ENCODE data around the gene PTGES2.
A peak's percentile ranks its signal among the peaks of the same experiment; 100 is the strongest.

Gene PTGES2

GRCh38 chr9:128145951-128146351, 18.4 kb upstream of the PTGES2 start:
- H3K9me3 ChIP-seq: no peaks in the 10 kb centered on the region
- no peaks in the 10 kb centered on the region for H3K36me3 ChIP-seq
- TF ChIP-seq CTCF (IDR thresholded peaks at IDR 0.05; ENCODE audit: low read depth, low read length): no peak
- H3K4me1 ChIP-seq: no peaks in the 10 kb centered on the region
- H3K4me3 ChIP-seq (ENCODE audit: low read depth, low read length): no peak overlapping the region
- peak; percentile 5 for DNase-seq
- H3K27me3 ChIP-seq: no peaks in the 10 kb centered on the region

GRCh38 chr9:128145536-128145935, 18.0 kb upstream of the PTGES2 start:
- TF ChIP-seq CTCF (IDR thresholded peaks at IDR 0.05; ENCODE audit: low read depth, low read length): no peak
- Histone ChIP-seq H3K4me1 (no peaks in the 10 kb centered on the region), H3K36me3 (no peaks in the 10 kb centered on the region), H3K27me3 (no peaks in the 10 kb centered on the region), H3K9me3 (no peaks in the 10 kb centered on the region), H3K4me3 (ENCODE audit: low read depth, low read length) (no peak overlapping the region)
- DNase-seq: no peak

GRCh38 chr9:128144239-128145181, 17.0 kb upstream of the PTGES2 start:
- H3K27me3 ChIP-seq: no peaks in the 10 kb centered on the region
- no peak for TF ChIP-seq CTCF (IDR thresholded peaks at IDR 0.05; ENCODE audit: low read depth, low read length)
- H3K4me3 ChIP-seq (ENCODE audit: low read depth, low read length): no peak overlapping the region
- H3K9me3 ChIP-seq: no peaks in the 10 kb centered on the region
- H3K36me3 ChIP-seq: no peaks in the 10 kb centered on the region
- H3K4me1 ChIP-seq: no peaks in the 10 kb centered on the region
- DNase-seq: no peak

GRCh38 chr9:128143525-128144238, 16.2 kb upstream of the PTGES2 start:
- H3K4me3 ChIP-seq (ENCODE audit: low read depth, low read length): no peak overlapping the region
- no peaks in the 10 kb centered on the region for H3K27me3 ChIP-seq
- no peak for TF ChIP-seq CTCF (IDR thresholded peaks at IDR 0.05; ENCODE audit: low read depth, low read length)
- DNase-seq: no peak
- no peaks in the 10 kb centered on the region for H3K9me3 ChIP-seq
- no peaks in the 10 kb centered on the region for H3K36me3 ChIP-seq
- no peaks in the 10 kb centered on the region for H3K4me1 ChIP-seq

GRCh38 chr9:128142596-128142995, 15.1 kb upstream of the PTGES2 start:
- Histone ChIP-seq H3K4me1 (no peaks in the 10 kb centered on the region), H3K4me3 (ENCODE audit: low read depth, low read length) (no peak overlapping the region), H3K27me3 (no peaks in the 10 kb centered on the region), H3K9me3 (no peaks in the 10 kb centered on the region), H3K36me3 (no peaks in the 10 kb centered on the region)
- no peak for DNase-seq
- no peak for TF ChIP-seq CTCF (IDR thresholded peaks at IDR 0.05; ENCODE audit: low read depth, low read length)

DNA sequence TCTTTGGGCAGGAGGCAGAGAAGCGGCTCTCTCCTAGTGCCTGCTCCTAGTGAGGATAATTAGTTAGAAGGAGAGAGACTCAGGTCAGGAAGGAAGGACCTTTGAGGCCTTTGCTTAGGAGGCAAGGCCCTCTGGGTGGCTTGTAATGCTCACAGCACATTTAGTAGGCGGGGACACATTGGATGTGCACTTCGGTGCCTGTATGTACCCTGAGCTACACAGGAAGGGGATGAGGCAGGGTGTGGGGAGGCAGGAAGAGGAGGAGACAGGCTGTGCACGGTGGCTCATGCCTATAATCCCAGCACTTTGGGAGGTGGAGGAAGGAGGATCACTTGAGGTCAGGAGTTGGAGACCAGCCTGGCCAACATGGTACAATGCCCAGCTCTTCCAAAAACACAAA, 14.5 kb upstream of the PTGES2 start:
- Histone ChIP-seq H3K36me3 (no peaks in the 10 kb centered on the region), H3K27me3 (no peaks in the 10 kb centered on the region), H3K9me3 (no peaks in the 10 kb centered on the region), H3K4me1 (no peaks in the 10 kb centered on the region), H3K4me3 (ENCODE audit: low read depth, low read length) (no peak overlapping the region)
- no peak for DNase-seq
- TF ChIP-seq CTCF (IDR thresholded peaks at IDR 0.05; ENCODE audit: low read depth, low read length): no peak

Data from BE2C (cell line).